Stomach smooth muscle (tissue), 2 donors: ENCODE measurements around the gene SCTR.
A peak's percentile ranks its signal among the peaks of the same experiment; 100 is the strongest.

Source experiments
- H3K27ac ChIP-seq: one replicate; pipeline ENCODE4 v1.7.0; 2013; ENCODE audit warnings: mild to moderate bottlenecking, low read length, inconsistent platforms
- H3K27me3 ChIP-seq, 2 donors: one replicate each; pipeline ENCODE4 v1.7.0; 2013; ENCODE audit warnings: low read length in 2 of 2; ENCODE audit not compliant: insufficient read depth in 2 of 2, control insufficient read depth in 1 of 2
- H3K36me3 ChIP-seq, 2 donors: one replicate each; pipeline ENCODE4 v1.7.0; 2013; ENCODE audit warnings: low read length in 2 of 2; ENCODE audit not compliant: control insufficient read depth in 2 of 2, insufficient read depth in 2 of 2
- H3K4me1 ChIP-seq: one replicate; pipeline ENCODE4 v1.7.0; 2013; ENCODE audit warnings: low read length; ENCODE audit not compliant: control insufficient read depth, insufficient read depth
- H3K4me3 ChIP-seq, 2 donors: one replicate each; pipeline ENCODE4 v1.7.0; 2013; ENCODE audit warnings: low read length in 2 of 2
- H3K9ac ChIP-seq, 2 donors: one replicate each; pipeline ENCODE4 v1.7.0; 2013; ENCODE audit warnings: low read length in 2 of 2, mild to moderate bottlenecking in 1 of 2
- H3K9me3 ChIP-seq, 2 donors: one replicate each; pipeline ENCODE4 v1.7.0; 2013; ENCODE audit warnings: low read length in 2 of 2; ENCODE audit not compliant: control insufficient read depth in 2 of 2
- donor health status: healthy.
- donor health status: Pancreatic carcinoma.

SCTR gene

GRCh38 chr2:119525614-119526013 is 1.3 kb upstream of the SCTR start:
- peaks cover 0 to 4% of the 10 kb centered on the region in 2 donors for H3K27me3 ChIP-seq
- H3K36me3 ChIP-seq = no peaks in the 10 kb centered on the region
- H3K4me3 ChIP-seq = no peak overlapping the region
- H3K27ac ChIP-seq = no peak overlapping the region
- no peaks in the 10 kb centered on the region for H3K9me3 ChIP-seq
- peaks cover 22% of the 10 kb centered on the region for H3K4me1 ChIP-seq
- H3K9ac ChIP-seq = no peak overlapping the region

GRCh38 chr2:119523383-119523951 is 816 bp downstream of the SCTR start:
- H3K4me1 ChIP-seq = peaks cover 27% of the 10 kb centered on the region
- no peaks in the 10 kb centered on the region for H3K9me3 ChIP-seq
- H3K9ac ChIP-seq = peak overlapping the region; percentile 23 to 36
- no peaks in the 10 kb centered on the region for H3K36me3 ChIP-seq
- H3K4me3 ChIP-seq = peak overlapping the region; percentile 48 to 72
- H3K27me3 ChIP-seq = peaks cover 0 to 4% of the 10 kb centered on the region in 2 donors
- H3K27ac ChIP-seq = no peak overlapping the region

GRCh38 chr2:119522671-119523070 is 1.6 kb downstream of the SCTR start:
- Histone ChIP-seq H3K27ac (no peak overlapping the region), H3K27me3 (peaks cover 0 to 4% of the 10 kb centered on the region in 2 donors), H3K4me3 (peak overlapping the region in 1 of 2 donors; percentile 54), H3K36me3 (no peaks in the 10 kb centered on the region), H3K4me1 (peaks cover 33% of the 10 kb centered on the region), H3K9me3 (no peaks in the 10 kb centered on the region), H3K9ac (no peak overlapping the region)

- Histone ChIP-seq H3K9me3 (no peaks in the 10 kb centered on the region), H3K4me1 (peaks cover 33% of the 10 kb centered on the region), H3K4me3 (no peak overlapping the region), H3K27ac (peak overlapping the region; percentile 37), H3K36me3 (no peaks in the 10 kb centered on the region), H3K27me3 (peaks cover 0 to 4% of the 10 kb centered on the region in 2 donors), H3K9ac (no peak overlapping the region)
These were observed 2.7 kb downstream of the SCTR start for GRCh38 chr2:119521433-119522050.

- H3K9ac ChIP-seq = no peak overlapping the region
- no peaks in the 10 kb centered on the region for H3K9me3 ChIP-seq
- peaks cover 33% of the 10 kb centered on the region for H3K4me1 ChIP-seq
- H3K4me3 ChIP-seq = no peak overlapping the region
- peak overlapping the region; percentile 37 for H3K27ac ChIP-seq
- H3K27me3 ChIP-seq = peaks cover 0 to 4% of the 10 kb centered on the region in 2 donors
- no peaks in the 10 kb centered on the region for H3K36me3 ChIP-seq
These were observed 3.4 kb downstream of the SCTR start for GRCh38 chr2:119520696-119521432.

- peaks cover 0 to 4% of the 10 kb centered on the region in 2 donors for H3K27me3 ChIP-seq
- H3K9ac ChIP-seq = no peak overlapping the region
- no peak overlapping the region for H3K4me3 ChIP-seq
- H3K36me3 ChIP-seq = no peaks in the 10 kb centered on the region
- H3K4me1 ChIP-seq = peaks cover 33% of the 10 kb centered on the region
- H3K27ac ChIP-seq = no peak overlapping the region
- no peaks in the 10 kb centered on the region for H3K9me3 ChIP-seq
These were observed 5.2 kb downstream of the SCTR start for GRCh38 chr2:119519057-119519408.

GRCh38 chr2:119518401-119519056 is 5.8 kb downstream of the SCTR start:
- Histone ChIP-seq H3K36me3 (no peaks in the 10 kb centered on the region), H3K4me1 (peaks cover 28% of the 10 kb centered on the region), H3K4me3 (no peak overlapping the region), H3K27me3 (peaks cover 0 to 1% of the 10 kb centered on the region in 2 donors), H3K27ac (no peak overlapping the region), H3K9me3 (no peaks in the 10 kb centered on the region), H3K9ac (no peak overlapping the region)

- Histone ChIP-seq H3K27ac (no peak overlapping the region), H3K9me3 (no peaks in the 10 kb centered on the region), H3K36me3 (no peaks in the 10 kb centered on the region), H3K4me1 (peaks cover 23% of the 10 kb centered on the region), H3K4me3 (no peak overlapping the region), H3K9ac (no peak overlapping the region), H3K27me3 (no peaks in the 10 kb centered on the region)
These were observed 6.8 kb downstream of the SCTR start for GRCh38 chr2:119517433-119517832.

- no peaks in the 10 kb centered on the region for H3K27me3 ChIP-seq
- H3K4me1 ChIP-seq = peaks cover 15% of the 10 kb centered on the region
- H3K9ac ChIP-seq = no peak overlapping the region
- no peak overlapping the region for H3K27ac ChIP-seq
- H3K4me3 ChIP-seq = no peak overlapping the region
- no peaks in the 10 kb centered on the region for H3K36me3 ChIP-seq
- no peaks in the 10 kb centered on the region for H3K9me3 ChIP-seq
These were observed 8.2 kb downstream of the SCTR start for GRCh38 chr2:119516121-119516520.

- Histone ChIP-seq H3K27me3 (no peaks in the 10 kb centered on the region), H3K4me1 (peaks cover 6% of the 10 kb centered on the region), H3K9me3 (no peaks in the 10 kb centered on the region), H3K36me3 (no peaks in the 10 kb centered on the region), H3K27ac (no peak overlapping the region), H3K4me3 (no peak overlapping the region), H3K9ac (no peak overlapping the region)
These were observed 10.5 kb downstream of the SCTR start for GRCh38 chr2:119513832-119514231.
